Right lobe of liver (tissue), 4 donors: ENCODE measurements around the gene KRT80.

Source experiments
- CTCF ChIP-seq, 4 donors: fragments of 200-600 bp in 3 of 4; fragments of 450-650 bp in 1 of 4; IDR thresholded peaks; one replicate each; pipeline versions ENCODE4 v1.5.1 to v1.8.0; 2016 to 2022; ENCODE audit warnings: antibody characterized with exemption in 4 of 4, mild to moderate bottlenecking in 2 of 4
- POLR2A ChIP-seq: fragments of 450-650 bp; IDR thresholded peaks from one replicate; pipeline ENCODE4 v1.6.1; 2017; ENCODE audit warnings: antibody characterized with exemption, mild to moderate bottlenecking
- donor health status: DM: no; HTN: no; CAD: no.
- donor health status: DM: no; HTN: no; CAD: no.
- donor health status: DM: no; HTN: yes; CAD: no.

DNA sequence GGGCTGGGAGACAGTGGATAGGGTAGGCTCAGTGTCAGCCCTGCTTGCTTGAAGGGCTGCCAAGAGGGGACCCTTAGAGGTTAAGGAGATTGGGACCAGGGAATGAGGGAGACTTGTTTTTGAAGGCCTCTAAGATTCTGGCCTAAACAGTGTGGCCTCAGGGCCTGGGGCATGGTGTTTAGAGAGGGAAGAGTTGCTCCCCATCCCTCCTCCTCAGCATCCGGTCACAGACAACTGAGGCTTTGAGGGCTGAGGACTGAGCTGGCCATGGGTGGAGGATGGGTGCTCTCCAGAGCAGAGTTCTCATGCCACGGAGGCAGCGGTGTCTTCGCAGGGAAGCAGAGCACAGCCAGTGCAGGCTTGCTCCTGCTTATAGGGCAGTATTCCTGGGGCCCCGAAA lies 49.4 kb downstream of the KRT80 start:
- TF ChIP-seq POLR2A: no peak
- no peak for TF ChIP-seq CTCF (IDR thresholded peaks at IDR 0.05)
